Right renal pelvis (tissue), 4 donors: Measurements from ENCODE around the gene CDK5R1. TPM values are rescaled to one million over a fixed set of nuclear protein-coding genes. Genes with fewer than 3 reads are reported as not detected.
A peak's percentile ranks its signal among the peaks of the same experiment; 100 is the strongest.
"Not testable (repeated sequence)": the region's sequence is repeated elsewhere in the genome, so short reads cannot be mapped to it uniquely, and the experiment has no call there.

Experiments
- DNase-seq, 4 donors: peaks; one replicate each; pipeline ENCODE4 v3.0.0-alpha.2; 2013; ENCODE audit warnings: low read depth in 4 of 4, low spot score in 3 of 4, missing footprints in 1 of 4
- polyA plus RNA-seq, 4 donors: library from polyadenylated mRNA; unstranded; fragments of 120-200 nt; gene quantifications; one replicate each; pipeline ENCODE4 v1.2.1, GENCODE V29; 2013; ENCODE audit not compliant: insufficient read length in 4 of 4

CDK5R1 gene
- polyA plus RNA-seq, 4 donors = 4.9 to 5.5 (median 4.9) TPM

GRCh38 chr17:32513579-32513978 is 26.8 kb downstream of the CDK5R1 start:
- DNase-seq = no peak

DNA sequence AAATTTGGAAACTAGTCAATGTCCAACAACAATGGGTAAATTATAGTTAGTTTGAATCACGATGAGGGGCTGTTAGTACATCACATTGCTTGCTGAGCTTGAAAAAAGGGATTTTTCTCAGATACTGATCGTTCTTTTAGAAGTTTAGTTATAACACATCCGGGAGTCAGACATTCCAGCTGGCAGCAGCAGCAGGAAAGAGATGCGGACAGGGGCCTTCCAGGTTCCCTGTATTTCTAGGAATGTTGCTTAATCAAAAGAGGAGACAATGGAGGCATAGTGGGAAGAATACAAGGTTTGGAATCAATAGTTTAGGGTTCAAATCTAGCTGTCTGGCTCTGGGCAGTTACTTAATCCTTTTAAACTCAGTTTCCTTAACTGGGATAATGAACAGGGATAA is 27.8 kb downstream of the CDK5R1 start:
- no peak for DNase-seq

DNA sequence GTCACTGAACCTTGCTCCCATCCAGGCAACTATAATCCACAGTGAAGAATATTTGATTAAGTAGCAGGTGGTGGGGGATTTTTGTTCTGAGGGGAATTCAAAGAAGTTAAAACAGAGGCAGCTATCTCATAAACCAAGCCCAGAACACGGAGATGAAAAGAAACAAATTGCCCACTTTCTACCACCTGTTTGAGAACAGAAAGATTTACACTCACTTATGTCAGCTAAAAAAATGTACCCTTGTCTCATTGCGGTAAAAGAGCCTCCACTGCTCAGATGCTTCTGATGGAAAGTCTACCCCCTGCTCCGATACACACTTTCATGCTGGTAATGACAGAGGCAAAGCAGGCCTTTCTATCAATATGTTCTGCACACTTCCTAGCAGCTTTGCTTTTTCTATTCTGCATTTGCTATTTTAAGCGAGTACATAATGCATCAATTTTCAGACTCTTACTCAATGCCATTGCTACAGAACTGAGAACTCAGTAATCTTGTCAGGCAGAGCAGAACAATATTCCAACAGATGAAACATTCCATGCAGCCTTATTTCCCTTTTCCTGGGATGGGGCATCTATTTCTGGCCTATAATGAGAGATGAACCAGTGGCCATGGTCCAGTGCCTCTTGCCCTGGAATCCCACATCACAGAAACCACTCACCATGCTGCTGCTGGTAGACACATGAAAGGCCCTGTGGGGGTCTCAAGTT is 29.0 kb downstream of the CDK5R1 start:
- DNase-seq = no peak

DNA sequence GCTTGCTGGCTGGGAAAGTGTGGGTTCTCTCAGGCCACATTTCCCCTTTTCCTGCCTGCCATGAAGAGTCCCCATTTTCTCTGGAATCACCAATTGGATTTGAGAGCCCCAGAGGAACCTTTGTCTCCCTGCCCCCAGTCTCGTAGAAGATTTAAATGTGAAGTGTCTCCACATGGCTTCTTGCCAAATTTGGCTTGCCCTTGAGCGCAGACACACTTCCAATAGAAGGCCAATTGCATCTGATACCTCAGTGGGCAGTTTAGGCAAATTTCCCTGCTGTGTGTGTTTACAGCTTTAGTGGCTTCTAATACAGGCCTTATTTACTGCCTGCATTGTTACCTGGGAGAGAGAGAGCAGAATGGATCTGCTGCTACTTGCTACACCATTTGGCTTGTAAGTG is 29.7 kb downstream of the CDK5R1 start:
- no peak for DNase-seq

GRCh38 chr17:32516940-32517701 is 30.3 kb downstream of the CDK5R1 start:
- no peak for DNase-seq

- DNase-seq = no peak
These were observed 31.2 kb downstream of the CDK5R1 start for GRCh38 chr17:32517982-32518381.

- peak in 1 of 4 donors; percentile 16 for DNase-seq
These were observed 31.9 kb downstream of the CDK5R1 start for GRCh38 chr17:32518646-32519227.

DNA sequence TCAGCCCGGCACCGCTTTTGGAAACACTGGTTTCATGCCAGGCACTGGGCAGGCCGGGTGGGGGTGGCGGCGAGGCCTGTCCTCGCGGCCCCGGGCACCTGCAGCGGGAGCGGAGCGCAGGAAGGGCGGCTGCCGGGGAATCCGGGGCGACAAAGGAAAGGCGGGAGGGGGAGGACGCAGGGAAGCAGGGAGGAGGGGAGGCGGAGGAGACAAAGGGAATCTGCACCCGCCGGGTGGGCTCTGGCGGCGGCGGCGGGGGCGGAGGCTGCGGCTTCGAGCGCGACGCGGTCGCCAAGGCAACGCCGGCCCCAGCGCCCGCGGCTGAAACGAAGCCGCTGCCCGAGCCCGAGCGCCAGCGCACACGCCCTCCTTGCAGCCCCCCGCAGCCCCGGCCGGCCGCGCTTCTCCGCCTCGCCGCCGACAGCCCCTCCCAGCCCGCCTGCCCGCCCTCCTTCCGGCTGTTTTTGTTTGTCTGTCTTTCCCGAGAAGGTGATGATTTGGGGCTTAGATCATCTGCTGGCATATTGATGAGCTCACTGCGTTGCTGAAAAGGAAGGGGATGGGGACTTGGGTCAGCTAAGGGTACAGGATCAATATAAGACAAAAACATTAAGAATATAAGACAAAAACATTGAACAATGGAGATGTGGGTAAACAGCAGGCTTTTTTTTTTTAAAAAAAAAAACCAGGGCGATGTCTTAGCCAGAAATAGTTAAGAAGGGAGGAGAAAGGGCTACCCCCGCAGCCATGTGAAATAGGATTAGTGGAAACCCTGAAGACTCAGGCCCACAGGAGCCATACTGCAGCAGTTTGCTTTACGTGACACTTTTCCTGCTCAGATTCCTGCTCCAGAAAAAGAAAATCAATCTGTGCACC is 32.7 kb downstream of the CDK5R1 start:
- DNase-seq = peak in 1 of 4 donors; percentile 38

- DNase-seq = peak in 1 of 4 donors; percentile 18
These were observed 33.4 kb downstream of the CDK5R1 start for GRCh38 chr17:32520104-32520701.

DNA sequence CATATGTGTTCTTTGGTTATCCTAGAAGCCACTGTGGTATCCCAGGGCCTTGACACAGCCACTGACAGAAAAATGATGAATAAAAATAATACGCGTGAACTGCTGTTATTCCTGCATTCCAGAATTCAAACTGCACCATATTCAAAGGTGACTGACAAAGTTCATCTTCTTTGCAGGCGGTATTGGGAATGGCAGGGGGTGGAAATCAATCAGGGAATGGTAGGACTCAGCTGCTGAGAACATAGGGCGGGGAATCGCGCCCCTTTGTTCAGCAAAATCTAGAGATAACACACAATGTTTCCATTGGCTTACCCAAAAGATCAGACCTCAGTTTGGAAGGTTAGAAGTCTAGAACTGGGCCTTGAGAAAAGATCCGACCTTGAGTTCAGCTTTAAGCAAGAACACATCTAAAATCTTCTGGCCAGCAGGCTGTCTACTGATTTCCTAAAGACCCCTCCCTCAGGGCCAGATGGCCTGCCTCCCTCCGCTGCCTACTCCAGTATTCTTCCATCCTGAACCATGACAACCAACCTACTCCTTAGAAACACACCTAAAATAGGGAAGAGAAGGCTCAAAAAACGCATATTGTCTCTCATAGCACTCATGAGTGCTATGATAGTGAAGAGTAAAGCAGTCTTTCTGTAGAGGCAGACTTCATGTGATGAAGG is 34.1 kb downstream of the CDK5R1 start:
- no peak for DNase-seq

DNA sequence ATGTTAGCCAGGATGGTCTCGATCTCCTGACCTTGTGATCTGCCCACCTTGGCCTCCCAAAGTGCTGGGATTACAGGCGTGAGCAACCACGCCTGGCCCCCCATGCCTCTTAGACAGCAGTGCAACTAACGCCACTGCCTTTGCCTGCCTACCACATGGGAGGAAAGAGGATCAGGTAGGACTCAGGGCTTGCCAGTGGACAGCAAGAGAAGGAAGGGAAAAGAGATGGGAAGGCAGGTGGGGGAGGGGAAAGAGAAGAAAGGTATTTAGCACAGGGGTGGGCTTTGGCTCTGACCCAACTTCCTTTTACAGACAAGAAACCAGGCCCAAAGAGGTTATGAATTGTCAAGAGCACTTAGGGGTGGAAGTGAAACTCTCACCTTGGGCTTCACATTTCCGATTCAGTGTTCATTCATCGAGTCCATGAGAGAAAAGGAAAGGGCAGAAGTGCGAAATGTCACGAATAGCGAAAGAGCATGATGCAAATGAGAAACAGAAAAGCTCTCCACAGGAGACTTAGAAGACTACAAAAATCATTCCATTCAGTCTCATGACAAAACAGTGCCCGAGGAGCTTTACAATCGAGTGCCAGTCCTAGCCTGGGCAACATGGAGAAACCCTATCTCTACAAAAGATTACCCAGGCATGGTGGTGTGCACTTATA is 36.4 kb downstream of the CDK5R1 start:
- DNase-seq = no peak

DNA sequence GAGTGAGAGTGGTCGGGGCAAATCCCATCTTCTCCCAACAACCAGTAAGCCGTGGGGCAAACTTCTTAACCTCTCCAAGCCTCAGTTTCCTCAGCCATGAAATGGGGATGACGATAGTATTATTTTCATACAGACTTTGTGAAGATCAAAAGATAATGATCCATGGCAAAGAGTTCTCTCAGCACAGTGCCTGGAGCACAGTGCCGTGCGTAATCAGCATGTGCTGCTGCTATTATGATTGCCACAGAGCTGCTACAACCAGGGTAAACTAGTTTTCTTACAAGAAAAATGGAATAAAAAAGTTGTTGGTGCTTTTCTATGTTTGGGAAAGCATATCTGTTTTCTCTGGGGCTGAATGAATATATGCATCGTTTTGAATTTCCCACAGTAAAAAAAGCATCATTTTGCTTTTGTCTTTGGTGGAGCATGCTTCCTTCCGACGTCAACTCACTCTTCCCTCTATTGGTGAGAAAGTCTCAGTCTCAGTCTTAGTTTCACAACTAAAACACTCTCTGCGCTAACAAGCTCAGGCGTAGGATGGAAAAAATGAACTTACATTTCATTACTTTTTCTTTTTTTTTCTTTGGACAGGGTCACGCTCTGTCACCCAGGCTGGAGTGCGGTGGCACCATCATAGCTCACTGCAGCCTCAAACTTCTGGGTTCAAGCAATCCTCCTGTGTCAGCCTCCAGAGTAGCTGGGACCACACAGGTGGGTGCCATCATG is 37.2 kb downstream of the CDK5R1 start:
- DNase-seq = no peak

DNA sequence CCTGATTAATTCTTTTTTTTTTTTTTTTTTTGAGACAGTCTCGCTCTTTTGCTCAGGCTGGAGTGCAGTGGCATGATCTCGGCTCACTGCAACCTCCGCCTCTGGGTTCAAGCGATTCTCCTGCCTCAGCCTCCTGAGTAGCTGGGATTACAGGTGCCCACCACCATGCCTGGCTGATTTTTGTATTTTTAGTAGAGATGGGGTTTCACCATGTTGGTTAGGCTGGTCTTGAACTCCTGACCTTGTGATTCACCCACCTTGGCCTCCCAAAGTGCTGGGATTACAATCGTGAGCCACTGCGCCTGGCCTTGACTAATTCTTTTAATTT is 37.7 kb downstream of the CDK5R1 start:
- not testable (repeated sequence) for DNase-seq

DNA sequence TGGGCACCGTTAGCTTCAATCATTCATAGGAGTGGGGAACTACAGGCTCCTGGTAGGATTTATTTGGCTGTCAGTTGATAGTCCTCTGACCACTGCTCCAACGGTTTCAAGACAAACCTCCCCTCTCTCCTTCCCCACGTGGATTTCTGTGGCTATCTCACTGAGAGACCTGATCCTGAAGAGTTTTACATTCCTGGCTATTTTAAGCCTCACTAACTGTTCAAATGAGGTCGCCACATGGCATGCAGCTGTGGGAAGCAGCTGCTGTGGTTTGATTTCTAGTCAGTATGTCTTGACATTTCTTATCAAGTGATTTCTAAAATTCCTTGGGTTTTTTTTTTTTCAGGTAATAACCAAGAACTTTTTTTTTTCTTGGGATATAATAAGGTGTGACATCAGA is 38.3 kb downstream of the CDK5R1 start:
- DNase-seq = no peak

DNA sequence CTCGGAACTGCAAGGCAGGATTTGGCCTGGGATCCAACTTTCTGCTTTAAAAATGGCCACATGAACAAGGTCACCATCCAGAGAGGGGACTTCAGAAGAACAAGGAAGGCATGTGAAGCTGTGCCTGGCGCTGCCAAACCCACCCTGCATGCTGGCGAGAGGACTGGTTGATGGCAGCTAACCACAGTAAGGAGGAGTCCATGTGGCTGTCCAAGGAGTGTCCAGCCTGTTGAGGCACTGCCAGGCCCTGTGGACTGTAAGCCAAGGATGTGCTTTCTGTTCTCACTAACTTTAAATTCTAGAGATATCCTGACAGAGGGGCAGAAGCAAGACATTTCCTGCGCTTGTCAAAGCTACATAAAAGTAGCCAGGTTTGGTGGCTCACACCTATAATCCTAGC is 40.4 kb downstream of the CDK5R1 start:
- DNase-seq = no peak

DNA sequence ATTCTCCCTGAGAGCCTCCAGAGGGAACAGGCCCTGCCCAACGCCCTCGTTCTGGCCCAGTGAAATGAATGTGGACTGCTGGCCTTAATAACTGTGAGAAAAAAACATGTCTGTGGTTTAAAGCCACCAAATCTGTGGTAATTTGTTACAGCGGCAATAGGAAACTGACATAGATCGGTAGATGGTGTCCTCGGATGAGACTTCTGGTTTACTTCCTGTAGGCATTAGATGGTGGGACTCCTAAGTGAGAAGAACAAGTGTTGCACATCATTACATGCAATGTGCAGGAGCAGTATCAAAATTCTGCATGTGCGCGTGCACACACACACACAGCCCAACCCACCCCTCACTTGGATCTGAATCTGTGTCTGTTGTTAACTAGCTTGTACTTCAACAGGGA is 42.0 kb downstream of the CDK5R1 start:
- DNase-seq = no peak

DNA sequence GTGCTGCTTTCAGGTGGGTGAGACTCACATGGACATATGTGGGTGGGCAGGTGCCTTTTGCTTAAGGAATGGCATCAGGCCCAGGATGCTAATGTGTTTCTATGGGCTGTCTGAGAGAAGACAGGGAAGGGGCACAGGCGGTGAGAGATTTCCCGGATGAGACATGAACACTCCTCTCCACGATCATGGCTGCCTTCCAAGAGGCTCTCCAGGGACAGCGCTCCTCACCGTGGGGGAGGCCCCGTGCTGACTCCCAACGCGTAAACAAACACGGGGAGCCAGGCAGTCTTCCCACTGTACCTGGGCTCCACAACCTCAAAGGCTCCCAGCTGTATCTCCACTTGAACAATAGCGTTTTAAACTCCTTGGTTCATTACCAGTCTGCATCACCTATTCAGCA is 42.8 kb downstream of the CDK5R1 start:
- DNase-seq = no peak

- DNase-seq = no peak
These were observed 46.5 kb downstream of the CDK5R1 start for GRCh38 chr17:32533296-32533695.
